DLD1 (cell line): Measurements from ENCODE around the gene FNBP1.
"Not testable (repeated sequence)": the region's sequence is repeated elsewhere in the genome, so short reads cannot be mapped to it uniquely, and the experiment has no call there.

Source experiments
- in situ Hi-C: cut with HindIII; loops from 2 replicates; pipeline ENCODE4 v1.10.0; 2017; ENCODE audit warnings: low sequenced_read_pairs

The FNBP1 gene

GRCh38 chr9:129962451-129962864, 80.5 kb downstream of the FNBP1 start:
- in situ Hi-C loops = no loop called here

GRCh38 chr9:129958796-129959195, 84.2 kb downstream of the FNBP1 start:
- in situ Hi-C loops = no loop called here

GRCh38 chr9:129954868-129955550, 88.0 kb downstream of the FNBP1 start:
- in situ Hi-C loops = no loop called here

- in situ Hi-C loops = no loop called here
These were observed 89.3 kb downstream of the FNBP1 start for GRCh38 chr9:129953736-129954135.

GRCh38 chr9:129952337-129952736, 90.7 kb downstream of the FNBP1 start:
- in situ Hi-C loops = no loop called here

- in situ Hi-C loops = no loop called here
These were observed 93.2 kb downstream of the FNBP1 start for GRCh38 chr9:129949821-129950220.

- in situ Hi-C loops = not testable (repeated sequence)
These were observed 94.4 kb downstream of the FNBP1 start for GRCh38 chr9:129948626-129949025.

GRCh38 chr9:129946246-129946995, 96.6 kb downstream of the FNBP1 start:
- in situ Hi-C loops = no loop called here

GRCh38 chr9:129945314-129945713, 97.7 kb downstream of the FNBP1 start:
- in situ Hi-C loops = no loop called here

GRCh38 chr9:129944506-129945116, 98.4 kb downstream of the FNBP1 start:
- in situ Hi-C loops = no loop called here

GRCh38 chr9:129939431-129939830, 103.6 kb downstream of the FNBP1 start:
- in situ Hi-C loops = no loop called here

- in situ Hi-C loops = no loop called here
These were observed 104.6 kb downstream of the FNBP1 start for GRCh38 chr9:129938291-129938979.

- in situ Hi-C loops = not testable (repeated sequence)
These were observed 105.1 kb downstream of the FNBP1 start for GRCh38 chr9:129937879-129938278.

- in situ Hi-C loops = no loop called here
These were observed 106.8 kb downstream of the FNBP1 start for GRCh38 chr9:129936222-129936621.

- in situ Hi-C loops = no loop called here
These were observed 108.2 kb downstream of the FNBP1 start for GRCh38 chr9:129934780-129935179.

- in situ Hi-C loops = no loop called here
These were observed 108.9 kb downstream of the FNBP1 start for GRCh38 chr9:129934041-129934591.

GRCh38 chr9:129933185-129934040, 109.6 kb downstream of the FNBP1 start:
- in situ Hi-C loops = no loop called here

- in situ Hi-C loops = no loop called here
These were observed 110.5 kb downstream of the FNBP1 start for GRCh38 chr9:129932303-129933151.

GRCh38 chr9:129930743-129931142, 112.2 kb downstream of the FNBP1 start:
- in situ Hi-C loops = no loop called here
